GM18873 (cell line): ENCODE data around the gene ISCA2.
"Not testable (repeated sequence)": the region's sequence is repeated elsewhere in the genome, so short reads cannot be mapped to it uniquely, and the experiment has no call there.

Experiments
- ATAC-seq: cut with Tn5 transposase; IDR thresholded peaks from one replicate; pipeline ENCODE4 v1.9.1; 2021; ENCODE audit warnings: mild to moderate bottlenecking, moderate library complexity, moderate number of reproducible peaks; ENCODE audit not compliant: unreplicated experiment, low FRiP score

ISCA2 gene, protein sequence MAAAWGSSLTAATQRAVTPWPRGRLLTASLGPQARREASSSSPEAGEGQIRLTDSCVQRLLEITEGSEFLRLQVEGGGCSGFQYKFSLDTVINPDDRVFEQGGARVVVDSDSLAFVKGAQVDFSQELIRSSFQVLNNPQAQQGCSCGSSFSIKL

DNA sequence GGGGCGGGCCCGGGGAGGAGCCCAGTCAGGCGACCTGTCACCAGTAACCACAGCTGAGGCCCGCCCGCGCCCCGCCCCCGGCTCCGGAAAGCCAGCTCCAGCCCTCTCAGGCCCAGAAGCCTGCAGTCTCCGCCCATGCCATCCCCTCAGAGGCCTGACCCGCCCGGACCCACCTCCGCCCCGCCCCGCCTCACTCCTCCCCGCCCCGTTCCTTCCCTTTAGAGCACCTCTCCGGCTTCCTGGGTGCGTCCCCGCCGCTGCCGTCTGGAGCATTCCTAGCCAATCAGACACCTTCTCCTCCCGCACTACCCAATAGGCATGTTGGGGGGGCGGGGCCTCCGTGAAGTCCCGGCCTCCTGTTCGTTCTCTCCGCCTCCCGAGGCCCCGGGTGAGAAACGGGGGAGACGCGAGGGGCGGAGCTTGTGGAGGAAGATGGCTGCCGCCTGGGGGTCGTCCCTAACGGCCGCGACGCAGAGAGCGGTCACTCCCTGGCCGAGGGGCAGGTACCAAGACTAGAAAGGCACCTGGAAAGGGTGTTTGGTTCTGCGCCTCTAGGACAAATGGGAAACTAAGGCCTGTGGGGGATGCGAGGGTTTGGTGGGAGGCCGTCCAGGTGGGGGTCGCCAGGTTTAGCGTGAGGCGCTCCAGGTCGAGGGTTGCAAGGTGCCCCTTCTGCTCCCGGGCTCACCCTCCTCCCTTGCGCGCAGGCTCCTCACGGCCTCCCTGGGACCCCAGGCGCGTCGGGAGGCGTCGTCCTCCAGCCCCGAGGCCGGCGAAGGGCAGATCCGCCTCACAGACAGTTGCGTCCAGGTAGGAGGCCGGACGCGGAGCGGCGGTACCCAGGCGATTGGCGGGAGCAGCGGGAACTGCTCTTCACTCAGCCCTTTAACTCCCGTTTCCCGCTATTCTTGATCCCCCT, at the start of gene ISCA2:
Gene ISCA2, plus strand, starts transcription at position 423 of the 919 bp plus-strand sequence. Its CDS starts 10 bp downstream, at position 433.
- peak; percentile 92 for ATAC-seq

DNA sequence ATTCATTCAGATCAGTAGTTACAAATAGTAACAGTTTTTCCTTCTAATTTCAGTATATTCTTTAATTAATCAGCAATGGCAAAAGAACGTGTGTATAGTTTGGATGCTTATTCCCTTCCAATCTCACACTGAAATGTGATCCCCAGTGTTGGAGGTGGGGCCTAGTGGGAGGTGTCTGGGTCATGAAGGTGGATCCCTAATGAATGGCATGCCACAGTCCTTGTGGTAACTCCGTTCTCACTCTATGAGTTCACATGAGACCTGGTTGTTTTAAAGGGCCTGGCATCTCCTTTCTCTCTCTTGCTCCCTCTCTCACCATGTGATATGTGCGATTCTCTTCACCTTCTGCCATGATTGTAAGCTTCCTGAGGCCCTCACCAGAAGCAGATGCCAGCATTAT, 48.7 kb upstream of the ISCA2 start:
- ATAC-seq: no peak

DNA sequence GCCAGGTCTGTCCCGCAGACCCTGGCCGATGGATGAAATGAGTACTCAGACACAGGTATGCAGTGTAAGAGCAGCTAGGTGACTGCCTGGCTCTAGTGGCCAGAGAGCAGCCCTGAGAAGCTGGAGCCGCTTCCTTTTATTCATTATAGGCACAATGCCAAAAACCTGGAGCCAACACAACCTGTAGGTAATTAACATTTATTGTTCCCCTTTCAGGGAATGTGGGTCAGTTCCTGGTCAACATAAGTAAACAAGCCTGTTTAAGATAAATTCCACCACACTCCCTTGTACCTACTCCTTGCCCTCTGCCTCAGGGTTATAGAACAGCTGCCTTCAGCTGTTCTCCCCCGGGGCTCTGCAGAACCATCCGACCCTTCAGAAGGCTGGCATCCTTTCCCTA, 39.2 kb upstream of the ISCA2 start:
- ATAC-seq: not testable (repeated sequence)

DNA sequence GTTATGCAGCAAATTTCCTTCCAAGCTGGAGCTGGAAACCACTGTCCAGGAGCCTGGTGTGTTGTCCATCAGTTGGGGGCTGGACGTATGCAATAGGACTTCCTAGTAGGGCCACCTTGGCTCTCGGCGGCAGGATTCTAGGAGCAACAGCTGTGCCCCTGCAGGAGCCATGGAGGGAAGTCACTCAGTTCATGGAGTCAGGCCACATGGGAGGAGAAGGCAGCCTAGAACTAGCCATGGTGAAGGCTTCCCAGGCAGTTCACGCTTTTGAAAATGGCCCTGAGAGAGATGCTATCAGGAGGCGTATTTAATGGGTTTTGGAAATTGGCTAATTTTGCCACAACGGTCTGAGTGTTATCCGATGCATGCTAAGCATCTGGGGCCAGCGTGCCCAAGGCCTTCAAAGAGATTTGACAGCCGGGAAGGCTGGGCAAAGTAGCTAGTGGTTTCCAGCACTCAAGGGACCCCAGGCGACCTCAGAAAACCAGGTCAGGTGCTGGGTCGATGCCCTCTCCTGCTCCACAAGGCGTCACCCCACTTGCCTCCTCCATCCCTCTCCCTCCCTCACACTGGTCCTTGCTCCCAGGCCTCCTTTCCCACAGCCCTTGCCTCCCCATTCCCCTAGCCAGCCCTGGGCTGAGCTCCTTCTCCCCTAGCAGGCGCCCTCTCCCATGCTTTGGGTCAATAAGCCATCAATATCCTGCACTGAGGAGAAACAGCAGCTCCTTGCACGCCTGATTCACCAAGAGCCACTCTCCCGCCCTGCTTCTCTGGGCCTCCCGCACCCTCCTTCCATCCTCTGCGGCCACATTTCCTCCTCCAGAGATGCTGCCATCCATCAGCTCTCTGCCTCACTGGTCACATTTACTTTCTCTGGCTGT, 36.6 kb upstream of the ISCA2 start:
- no peak for ATAC-seq

DNA sequence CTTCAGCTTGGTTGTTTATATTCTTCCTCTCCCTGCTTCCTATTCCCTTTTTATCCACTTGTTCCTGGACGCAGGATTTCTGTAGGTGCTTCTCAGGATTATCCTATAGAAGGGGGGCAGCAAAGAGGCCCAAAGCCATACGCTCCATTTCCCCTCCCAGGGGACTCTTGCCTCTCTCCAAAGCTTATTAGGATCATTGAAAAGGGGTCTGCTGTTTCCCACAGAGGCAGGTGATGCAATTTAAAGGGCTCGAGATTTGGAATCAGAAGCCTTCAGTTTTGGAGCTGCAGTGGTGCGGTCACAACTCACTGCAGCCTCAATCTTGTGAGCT, 36.0 kb upstream of the ISCA2 start:
- no peak for ATAC-seq

DNA sequence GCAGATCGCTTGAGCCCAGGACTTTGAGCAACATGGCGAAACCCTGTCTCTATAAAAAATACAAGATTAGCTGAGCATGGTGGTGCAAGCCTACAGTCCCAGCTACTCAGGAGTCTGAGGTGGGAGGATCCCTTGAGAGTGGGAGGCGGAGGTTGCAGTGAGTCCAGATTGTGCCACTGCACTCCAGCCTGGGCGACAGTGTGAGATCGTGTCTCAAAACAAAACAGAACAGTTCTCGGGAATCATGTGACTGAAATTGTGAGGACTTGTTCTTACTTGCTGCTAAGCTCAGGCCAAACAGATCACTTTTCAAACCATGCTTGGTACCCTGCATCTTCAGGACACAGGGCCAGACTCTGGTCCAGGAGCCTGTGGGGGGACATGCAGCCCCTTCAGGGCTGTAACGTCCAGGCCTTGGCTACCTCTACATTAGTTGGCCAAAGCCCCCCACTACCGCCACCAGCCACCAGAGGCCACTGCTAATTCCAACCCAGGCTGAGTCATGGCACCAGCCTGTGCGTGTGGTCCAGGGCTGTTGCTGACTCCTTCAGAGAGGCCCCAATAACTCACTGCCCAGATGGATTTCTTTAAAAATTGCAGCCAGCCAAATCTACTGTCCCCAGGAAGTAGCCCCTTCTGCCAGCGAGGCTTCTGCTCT, 34.1 kb upstream of the ISCA2 start:
- no peak for ATAC-seq

DNA sequence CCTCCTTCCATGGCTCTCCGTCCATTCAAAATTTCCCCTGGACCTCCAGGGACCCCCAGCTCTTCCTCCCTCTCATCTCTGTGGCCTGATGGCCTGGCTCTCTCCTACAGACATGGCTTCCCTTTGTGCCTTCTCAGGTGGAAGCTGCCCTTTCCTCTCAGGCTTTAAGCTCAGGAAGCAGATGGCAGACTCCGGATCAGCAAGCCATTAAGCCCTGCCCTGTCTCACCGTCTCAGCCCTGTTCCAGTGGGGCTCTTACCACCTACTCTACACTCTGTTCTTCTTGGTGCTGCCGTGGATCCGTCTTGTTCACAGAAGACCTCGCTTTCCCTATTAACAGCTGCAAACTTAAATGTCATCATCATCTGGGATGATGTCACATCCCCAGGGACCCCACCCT, 33.6 kb upstream of the ISCA2 start:
- no peak for ATAC-seq

DNA sequence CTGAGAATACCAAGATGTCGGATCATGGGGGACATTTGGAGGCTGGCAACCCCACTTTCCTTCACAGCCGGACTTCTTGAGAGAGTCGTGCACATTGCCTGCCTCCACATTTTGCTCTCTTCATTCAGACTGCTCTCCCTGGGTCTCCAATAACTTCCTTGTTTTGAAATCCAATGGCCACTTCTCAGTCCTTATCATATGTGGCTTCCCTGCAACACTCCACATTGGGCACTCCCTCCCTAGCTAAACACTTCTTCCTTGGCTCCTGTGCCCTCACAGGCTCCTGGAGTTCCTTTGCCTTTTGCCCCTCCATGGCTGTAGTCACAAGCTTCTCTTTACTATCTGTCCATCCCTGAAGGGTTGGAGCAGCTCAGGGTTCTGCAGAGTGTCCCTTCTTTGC, 30.6 kb upstream of the ISCA2 start:
- no peak for ATAC-seq

DNA sequence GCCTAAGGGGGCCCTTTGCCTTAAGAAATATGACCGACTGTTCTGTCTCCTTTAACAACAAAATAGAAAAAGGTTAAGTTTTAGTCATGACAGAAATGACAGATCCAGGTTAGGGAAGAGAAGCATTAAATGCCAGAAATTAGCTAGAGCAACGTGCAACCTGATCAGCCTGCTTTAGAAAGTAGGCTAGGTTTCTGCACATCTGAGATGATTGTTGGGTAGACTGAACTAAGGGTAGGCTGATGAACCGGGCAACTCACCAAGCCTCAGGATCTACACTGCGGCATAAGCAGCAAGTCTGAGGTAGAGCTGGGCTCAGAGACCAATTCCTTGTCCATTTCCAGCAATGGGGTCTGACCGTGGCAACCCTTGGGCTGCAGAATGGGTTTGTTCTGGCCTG, 29.9 kb upstream of the ISCA2 start:
- no peak for ATAC-seq

DNA sequence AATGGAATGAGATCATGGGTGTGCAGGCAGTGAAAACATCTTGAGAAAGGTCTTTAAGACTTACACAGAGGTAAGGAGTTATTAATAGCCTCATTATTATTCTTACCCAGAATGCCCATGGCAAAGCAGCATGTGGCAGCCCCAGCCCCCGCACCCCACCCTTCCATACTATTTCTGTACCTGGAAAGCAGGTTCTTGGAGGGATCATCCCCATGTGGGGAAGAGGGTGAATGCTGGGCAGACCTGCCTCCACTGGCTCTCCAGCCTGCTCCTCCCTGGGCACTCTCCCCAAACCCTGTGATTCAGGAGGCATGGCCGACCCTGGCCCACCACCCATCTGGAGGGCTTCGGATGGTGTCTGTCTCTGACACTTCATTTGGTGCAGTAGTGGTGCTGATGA, 28.8 kb upstream of the ISCA2 start:
- ATAC-seq: no peak

DNA sequence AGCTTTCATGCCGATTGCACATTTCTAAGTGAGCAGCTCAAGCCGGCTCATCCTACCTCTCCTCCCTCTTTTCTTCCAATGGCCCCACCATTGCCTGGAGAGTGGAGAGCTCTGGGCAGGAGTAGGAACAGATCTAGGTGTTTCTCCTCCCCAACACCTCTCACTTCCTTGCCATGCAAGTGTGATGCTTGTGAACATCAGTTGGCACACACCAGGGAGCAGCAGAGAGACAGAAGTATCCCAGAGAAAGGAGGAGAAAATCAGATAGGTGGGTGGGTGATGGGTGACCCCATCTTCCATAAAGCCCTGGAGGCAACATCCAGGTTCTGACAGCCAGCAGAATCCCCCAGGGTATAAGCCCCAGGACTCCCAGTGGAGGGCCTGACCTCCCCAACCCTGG, 28.2 kb upstream of the ISCA2 start:
- ATAC-seq: no peak

DNA sequence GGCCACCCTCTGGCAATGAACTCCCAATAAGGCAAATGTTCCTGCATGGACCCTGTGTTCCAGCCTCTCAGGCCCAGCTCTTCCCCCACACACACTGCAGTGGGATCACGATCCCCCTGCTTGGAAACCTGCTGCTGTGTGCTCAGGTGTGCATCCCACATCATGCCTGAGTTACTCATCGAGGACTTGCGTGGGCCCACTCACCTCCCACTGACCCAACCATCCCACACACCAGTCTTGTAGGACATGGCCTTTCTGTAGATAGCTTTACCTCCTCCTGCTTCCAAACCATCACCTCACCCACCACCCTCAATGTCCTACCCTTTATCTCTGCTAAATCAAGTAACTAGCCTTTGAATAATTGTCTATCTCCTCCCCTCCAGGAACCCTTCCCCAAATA, 25.1 kb upstream of the ISCA2 start:
- ATAC-seq: no peak

DNA sequence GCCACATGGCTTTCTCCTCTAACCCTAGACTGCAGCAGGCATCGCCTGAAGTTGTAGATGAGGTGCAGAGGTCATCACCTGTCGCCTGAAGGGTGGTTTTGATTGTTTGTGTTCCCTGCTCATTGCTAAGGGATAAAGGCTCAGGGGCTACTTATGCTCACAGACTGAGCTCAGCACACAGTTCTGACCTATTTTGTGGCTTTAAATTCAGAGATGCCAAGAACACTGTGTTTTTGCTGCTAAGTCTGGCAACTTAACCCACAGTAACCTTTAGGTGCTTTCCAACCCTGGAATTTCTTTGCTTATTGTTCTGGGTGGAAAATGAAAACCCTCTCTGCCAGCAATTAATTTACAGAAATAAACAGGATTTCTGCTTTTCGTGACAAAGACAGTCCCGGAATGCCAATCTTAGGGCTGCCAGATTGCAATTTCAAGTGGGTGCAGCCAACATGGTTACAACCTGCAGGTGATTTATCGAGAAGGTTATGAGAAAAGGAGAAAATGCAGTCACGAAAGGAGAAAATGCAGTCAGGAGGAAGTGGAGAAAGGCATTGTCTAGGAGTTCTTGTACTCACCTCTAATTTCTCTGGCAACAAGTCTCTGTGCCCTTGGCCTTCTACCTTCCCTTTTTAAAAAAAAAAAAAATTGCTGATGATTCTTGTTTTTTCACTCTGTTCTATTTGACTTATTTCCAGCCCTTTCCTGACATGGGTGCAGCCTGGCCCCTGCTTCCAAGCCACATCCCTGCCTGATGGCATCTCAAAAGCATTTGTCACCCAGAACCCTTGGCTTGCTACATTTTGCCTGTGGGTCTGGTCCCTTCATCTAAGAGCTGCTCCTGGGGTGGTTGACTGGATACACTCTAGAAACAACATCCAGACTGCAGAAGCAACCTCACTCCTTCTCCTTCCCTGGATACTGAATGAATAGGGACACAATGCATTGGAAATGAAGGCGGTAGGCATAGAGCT, 23.7 kb upstream of the ISCA2 start:
- no peak for ATAC-seq

DNA sequence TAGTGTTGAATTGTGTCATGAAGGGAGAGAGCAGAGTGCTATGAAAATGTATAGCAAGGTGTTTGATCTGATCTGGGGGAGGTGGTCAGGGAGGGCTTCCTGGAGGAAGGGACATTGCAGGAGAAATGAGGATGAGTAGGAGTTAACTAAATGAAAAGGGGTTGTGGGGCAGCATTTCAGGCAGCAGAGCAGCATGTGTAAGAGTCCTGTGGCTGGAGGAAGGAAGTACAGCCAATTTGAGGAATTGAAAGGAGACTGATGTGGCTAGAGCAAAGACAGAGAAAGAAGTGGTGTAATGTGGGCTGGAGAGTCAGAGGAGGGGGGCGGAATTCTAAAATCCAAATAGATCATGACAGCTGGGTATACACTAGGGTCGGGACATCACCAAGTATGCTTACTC, 21.0 kb upstream of the ISCA2 start:
- ATAC-seq: no peak

DNA sequence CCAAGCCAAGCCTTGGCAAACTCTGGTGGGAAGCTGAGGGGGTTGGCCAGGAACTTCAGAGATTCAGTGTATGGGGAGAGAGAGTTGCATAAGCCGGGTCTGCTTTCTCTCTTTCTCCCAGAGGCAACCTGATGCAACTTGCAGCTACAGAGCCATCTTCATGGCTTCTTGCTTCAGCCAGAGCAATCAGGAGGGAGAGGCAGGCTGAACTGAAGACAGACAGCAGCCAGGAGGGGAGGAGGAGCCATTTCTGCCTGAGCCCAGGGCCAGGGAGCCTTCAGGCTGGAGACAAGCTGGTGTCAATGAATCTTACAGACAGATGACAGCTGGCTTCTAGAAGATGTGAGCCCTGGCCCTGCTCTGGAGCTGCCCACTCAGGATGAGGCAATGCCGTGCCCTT, 19.2 kb upstream of the ISCA2 start:
- ATAC-seq: no peak

DNA sequence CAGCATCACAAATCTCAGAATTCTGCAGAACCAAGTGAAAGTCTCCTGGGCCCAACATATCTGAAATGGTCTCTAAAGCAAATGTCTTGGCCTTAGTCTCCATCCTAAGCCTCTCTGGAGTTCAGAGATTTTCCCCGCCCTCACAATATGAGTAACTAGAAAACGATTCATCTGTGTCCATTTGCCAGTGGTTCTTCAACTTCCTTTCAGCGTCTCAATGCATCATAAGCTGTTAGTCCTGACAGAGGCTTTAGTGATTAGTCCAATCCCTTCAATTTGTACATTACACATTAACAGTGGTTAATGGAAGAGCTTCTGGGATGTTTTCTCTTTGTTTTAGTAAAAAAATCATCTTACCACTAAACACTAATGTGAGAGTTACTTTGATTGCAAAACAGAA, 17.9 kb upstream of the ISCA2 start:
- no peak for ATAC-seq

DNA sequence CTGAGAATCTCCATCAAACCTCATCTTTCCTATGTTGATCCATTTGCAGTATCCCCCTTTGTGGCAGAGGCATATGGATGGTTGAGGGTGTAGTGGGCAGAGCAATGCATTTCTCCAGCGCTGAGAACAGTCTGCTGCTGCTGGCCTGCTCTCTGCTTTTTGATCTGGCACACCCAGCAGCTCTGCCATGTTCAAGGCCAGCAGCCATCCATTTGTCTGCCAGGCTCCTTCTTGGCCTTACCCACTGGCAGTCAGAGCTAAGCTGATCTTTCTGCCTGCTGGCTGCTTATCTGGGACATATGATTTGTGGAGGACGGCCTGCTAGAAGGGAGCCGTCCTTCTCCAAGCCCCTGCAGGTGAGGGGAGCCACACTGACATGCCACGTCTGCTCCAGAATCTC, 17.5 kb upstream of the ISCA2 start:
- ATAC-seq: no peak

DNA sequence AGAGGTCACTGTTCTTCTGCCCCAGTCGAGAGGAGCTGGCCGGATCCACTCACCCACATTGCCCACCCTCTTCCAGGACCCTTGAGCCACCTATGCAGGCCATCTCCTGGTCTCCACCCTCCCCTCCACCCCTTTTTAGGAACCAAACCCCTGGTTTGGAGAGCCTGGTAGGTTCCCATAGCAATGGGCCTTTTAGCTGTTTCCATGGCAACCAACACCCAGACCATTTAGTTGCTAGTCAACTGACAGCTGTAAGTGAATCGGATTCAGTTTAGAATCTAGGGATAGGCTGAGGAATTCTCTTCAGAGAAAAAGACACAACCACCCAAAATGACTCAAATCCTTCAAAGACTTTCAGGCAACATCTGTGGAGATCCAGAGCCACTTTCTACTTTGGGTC, 17.0 kb upstream of the ISCA2 start:
- ATAC-seq: no peak

DNA sequence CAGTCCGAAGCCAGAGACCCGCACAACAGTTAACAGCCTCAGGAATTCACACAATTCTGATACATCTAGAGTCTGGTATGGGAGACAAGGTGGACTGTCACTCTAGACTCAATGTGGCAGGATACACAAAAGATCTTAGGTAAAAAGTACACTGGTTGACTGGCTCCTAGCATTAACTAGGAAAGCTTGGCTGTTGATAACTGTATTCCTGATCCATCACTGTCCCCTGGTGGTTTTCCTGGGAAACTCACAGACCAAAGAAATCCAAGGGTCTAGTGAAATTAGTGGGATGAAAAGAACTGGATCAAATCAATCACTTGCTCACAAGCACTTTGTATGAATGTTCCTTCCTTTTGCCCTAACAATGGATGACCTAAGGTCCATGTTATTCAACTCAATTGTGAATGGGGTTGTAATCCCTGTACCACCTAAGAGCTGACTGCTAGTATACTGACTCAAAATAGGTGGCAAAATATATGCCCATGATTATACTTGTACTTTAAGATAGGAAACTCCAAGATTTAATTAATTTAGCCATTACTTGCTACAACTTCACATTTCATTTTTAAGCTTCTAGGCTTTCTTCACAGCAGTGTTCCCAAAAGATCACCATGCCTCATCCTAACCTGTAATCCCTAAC, 14.4 kb upstream of the ISCA2 start:
- no peak for ATAC-seq
